Stimulated activated CD8-positive, alpha-beta memory T cell treated with anti-CD3 and anti-CD28 coated beads, Interleukin-12 subunit alpha, Interleukin-12 subunit beta, amount 100 ng/mL, for 24 hours (primary cell): ENCODE results near the gene CCDC63.
"Not testable (repeated sequence)": the region's sequence is repeated elsewhere in the genome, so short reads cannot be mapped to it uniquely, and the experiment has no call there.

Experiments
- DNase-seq: peaks from one replicate; pipeline ENCODE4 v3.0.0-alpha.2; 2020; ENCODE audit errors: extremely low read depth

Gene CCDC63

GRCh38 chr12:110923192-110923591 is 76.4 kb downstream of the CCDC63 start:
- DNase-seq: no peak

GRCh38 chr12:110923692-110924334 is 77.0 kb downstream of the CCDC63 start:
- no peak for DNase-seq

GRCh38 chr12:110927546-110927945 is 80.8 kb downstream of the CCDC63 start:
- no peak for DNase-seq

- DNase-seq: no peak
Observed at GRCh38 chr12:110928700-110929099, 81.9 kb downstream of the CCDC63 start.

- DNase-seq: no peak
Observed at GRCh38 chr12:110929818-110930217, 83.0 kb downstream of the CCDC63 start.

- no peak for DNase-seq
Observed at GRCh38 chr12:110930348-110931314, 83.8 kb downstream of the CCDC63 start.

GRCh38 chr12:110931315-110931728 is 84.5 kb downstream of the CCDC63 start:
- DNase-seq: no peak

- no peak for DNase-seq
Observed at GRCh38 chr12:110932046-110932445, 85.3 kb downstream of the CCDC63 start.

- DNase-seq: no peak
Observed at GRCh38 chr12:110933326-110933974, 86.7 kb downstream of the CCDC63 start.

GRCh38 chr12:110934093-110934852 is 87.5 kb downstream of the CCDC63 start:
- no peak for DNase-seq

- DNase-seq: no peak
Observed at GRCh38 chr12:110935588-110935987, 88.8 kb downstream of the CCDC63 start.

GRCh38 chr12:110936367-110937103 is 89.7 kb downstream of the CCDC63 start:
- DNase-seq: no peak

- peak; percentile 11 for DNase-seq
Observed at GRCh38 chr12:110937104-110937641, 90.4 kb downstream of the CCDC63 start.

GRCh38 chr12:110940296-110940695 is 93.5 kb downstream of the CCDC63 start:
- DNase-seq: no peak

- no peak for DNase-seq
Observed at GRCh38 chr12:110940933-110941332, 94.1 kb downstream of the CCDC63 start.

GRCh38 chr12:110941391-110941790 is 94.6 kb downstream of the CCDC63 start:
- no peak for DNase-seq

GRCh38 chr12:110943373-110943772 is 96.6 kb downstream of the CCDC63 start:
- no peak for DNase-seq

- DNase-seq: no peak
Observed at GRCh38 chr12:110948041-110948440, 101.3 kb downstream of the CCDC63 start.

- not testable (repeated sequence) for DNase-seq
Observed at GRCh38 chr12:110950466-110950865, 103.7 kb downstream of the CCDC63 start.

- DNase-seq: not testable (repeated sequence)
Observed at GRCh38 chr12:110950867-110951266, 104.1 kb downstream of the CCDC63 start.
